Measurements from ENCODE around the gene TIGD1.

GRCh38 chr2:232593982-232594381 lies 43.6 kb upstream of the TIGD1 start:
- TF ChIP-seq CTCF (IDR thresholded peaks at IDR 0.05) (no peak), POLR2A (IDR thresholded peaks at IDR 0.05) (no peak), EP300 (IDR thresholded peaks at IDR 0.05) (no peak)
